Gastrocnemius medialis (tissue), 4 donors: ENCODE results near the gene PPM1J.

Experiments used
- POLR2A ChIP-seq, 2 donors: fragments of 450-650 bp; IDR thresholded peaks; one replicate each; pipeline ENCODE4 v1.6.1; 2017; ENCODE audit warnings: antibody characterized with exemption in 2 of 2, mild to moderate bottlenecking in 2 of 2, moderate library complexity in 2 of 2
- TF ChIP-seq, protein P1 (sequence below), 5 experiments: fragments of 450-650 bp in 3 of 5; fragments of 200-600 bp in 2 of 5; sonication (generic) in 2 of 5; IDR thresholded peaks in 4 of 5; conservative IDR thresholded peaks in 1 of 5; 1 replicate in 4 of 5; 2 replicates in 1 of 5; pipeline ENCODE4 v1.5.1; 2016 to 2019; ENCODE audit warnings: antibody characterized with exemption in 5 of 5, mild to moderate bottlenecking in 3 of 5, moderate library complexity in 3 of 5

DNA sequence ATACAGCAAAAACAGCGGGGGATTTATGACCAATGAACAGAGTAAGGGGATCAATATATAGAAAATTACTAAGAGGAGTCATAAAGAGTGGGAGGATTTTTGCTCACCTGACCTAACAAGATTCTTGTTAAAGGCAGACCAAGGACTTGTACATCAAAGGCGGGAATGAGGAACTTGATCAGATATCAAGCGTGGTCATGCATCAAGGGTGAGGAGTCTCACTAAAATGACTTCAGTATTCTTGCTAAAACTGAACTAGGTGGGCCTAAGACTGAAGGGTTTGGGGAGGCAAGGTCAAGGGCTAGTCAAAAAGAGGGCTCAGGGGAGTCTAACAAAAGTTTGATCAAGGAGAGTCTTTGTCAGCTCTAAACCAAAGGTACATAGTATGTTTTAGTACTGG, 38.6 kb downstream of the PPM1J start:
- TF ChIP-seq, protein P1, sequence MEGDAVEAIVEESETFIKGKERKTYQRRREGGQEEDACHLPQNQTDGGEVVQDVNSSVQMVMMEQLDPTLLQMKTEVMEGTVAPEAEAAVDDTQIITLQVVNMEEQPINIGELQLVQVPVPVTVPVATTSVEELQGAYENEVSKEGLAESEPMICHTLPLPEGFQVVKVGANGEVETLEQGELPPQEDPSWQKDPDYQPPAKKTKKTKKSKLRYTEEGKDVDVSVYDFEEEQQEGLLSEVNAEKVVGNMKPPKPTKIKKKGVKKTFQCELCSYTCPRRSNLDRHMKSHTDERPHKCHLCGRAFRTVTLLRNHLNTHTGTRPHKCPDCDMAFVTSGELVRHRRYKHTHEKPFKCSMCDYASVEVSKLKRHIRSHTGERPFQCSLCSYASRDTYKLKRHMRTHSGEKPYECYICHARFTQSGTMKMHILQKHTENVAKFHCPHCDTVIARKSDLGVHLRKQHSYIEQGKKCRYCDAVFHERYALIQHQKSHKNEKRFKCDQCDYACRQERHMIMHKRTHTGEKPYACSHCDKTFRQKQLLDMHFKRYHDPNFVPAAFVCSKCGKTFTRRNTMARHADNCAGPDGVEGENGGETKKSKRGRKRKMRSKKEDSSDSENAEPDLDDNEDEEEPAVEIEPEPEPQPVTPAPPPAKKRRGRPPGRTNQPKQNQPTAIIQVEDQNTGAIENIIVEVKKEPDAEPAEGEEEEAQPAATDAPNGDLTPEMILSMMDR (IDR thresholded peaks at IDR 0.05 in 4 of 5, conservative IDR thresholded peaks at IDR 0.05 in 1 of 5): no peak
- TF ChIP-seq POLR2A (IDR thresholded peaks at IDR 0.05): no peak
